GM18499 (cell line): ENCODE data around the gene PTMA.
"Not testable (repeated sequence)": the region's sequence is repeated elsewhere in the genome, so short reads cannot be mapped to it uniquely, and the experiment has no call there.

Source experiments
- ATAC-seq: cut with Tn5 transposase; IDR thresholded peaks from one replicate; pipeline ENCODE4 v1.9.1; 2021; ENCODE audit warnings: moderate number of reproducible peaks; ENCODE audit not compliant: insufficient read depth, unreplicated experiment

The PTMA gene, protein sequence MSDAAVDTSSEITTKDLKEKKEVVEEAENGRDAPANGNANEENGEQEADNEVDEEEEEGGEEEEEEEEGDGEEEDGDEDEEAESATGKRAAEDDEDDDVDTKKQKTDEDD

DNA sequence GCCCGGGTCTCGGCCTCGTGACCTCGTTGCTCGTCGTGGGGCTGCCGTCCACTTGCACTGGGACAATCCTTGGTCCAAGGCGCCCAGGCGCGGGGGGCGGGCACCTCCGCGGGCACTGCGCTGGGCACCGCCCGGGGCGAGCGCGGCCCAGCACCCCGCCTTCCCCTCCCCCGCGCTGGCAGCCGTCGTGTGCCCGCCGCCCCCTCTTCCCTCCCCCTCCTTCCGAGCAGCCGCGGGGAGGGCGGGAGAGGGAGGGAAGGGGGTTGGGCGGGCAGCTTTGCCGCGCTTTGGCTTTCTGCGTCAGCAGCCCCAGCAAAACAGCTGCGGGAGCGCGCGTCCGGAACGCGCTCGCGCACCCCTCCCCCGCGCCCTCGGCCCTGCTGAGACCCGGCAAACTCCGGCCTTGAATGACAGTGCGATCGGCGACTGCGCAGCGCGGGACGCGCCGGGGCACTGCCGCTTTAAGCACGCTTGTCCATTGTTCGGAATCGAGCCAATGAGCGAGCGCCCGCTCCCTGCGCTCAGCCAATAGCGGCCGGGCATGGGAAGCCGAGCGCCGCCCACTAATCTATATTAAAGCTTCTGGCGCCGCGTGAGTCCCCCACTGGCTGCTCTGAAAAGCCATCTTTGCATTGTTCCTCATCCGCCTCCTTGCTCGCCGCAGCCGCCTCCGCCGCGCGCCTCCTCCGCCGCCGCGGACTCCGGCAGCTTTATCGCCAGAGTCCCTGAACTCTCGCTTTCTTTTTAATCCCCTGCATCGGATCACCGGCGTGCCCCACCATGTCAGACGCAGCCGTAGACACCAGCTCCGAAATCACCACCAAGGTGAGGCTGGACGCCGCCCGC lies at the start of gene PTMA:
PTMA (plus strand) TSS at position 599 of the 846 bp plus-strand sequence; CDS start at position 781, 182 bp downstream.
- ATAC-seq, result peak; percentile 35

DNA sequence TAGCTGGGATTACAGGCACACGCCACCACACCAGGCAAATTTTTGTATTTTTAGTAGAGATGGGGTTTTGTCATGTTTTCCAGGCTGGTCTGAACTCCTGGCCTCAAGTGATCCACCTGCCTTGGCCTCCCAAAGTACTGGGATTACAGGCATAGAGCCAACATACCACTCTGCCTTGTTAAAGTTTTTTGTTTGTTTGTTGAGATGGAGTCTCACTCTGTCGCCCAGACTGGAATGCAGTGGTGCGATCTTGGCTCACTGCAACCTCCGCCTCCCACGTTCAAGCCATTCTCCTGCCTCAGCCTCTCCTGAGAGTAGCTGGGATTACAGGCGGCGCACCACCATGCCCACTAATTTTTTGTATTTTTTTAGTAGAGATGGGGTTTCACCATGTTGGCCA lies 48.3 kb upstream of the PTMA start:
- not testable (repeated sequence) for ATAC-seq

GRCh38 chr2:231660860-231661259 lies 47.5 kb upstream of the PTMA start:
- no peak for ATAC-seq

DNA sequence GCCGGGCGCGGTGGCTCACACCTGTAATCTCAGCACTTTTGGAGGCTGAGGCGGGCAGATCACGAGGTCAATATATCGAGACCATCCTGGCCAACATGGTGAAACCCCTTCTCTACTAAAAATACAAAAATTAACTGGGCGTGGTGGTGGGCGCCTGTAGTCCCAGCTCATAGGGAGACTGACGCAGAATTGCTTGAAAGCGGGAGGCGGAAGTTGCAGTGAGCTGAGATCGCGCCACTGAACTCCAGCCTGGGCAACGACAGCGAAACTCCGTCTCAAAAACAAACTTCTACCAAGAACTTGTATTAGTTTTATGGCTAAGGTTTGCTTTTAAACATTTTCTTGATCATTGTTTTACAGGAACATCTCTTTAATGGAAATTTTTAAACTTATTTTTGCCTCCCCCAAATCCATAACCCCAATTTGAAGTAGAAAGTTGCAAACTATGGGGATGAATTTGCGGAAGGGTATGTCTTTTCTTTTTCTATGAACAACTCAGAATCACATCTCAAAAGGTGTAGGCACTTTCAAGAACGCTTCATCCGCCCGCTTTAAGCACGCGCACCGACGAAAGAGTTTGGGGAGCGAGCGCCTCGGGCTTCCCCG lies 46.8 kb upstream of the PTMA start:
- ATAC-seq, result no peak

GRCh38 chr2:231662028-231662810 lies 46.1 kb upstream of the PTMA start:
- peak; percentile 47 for ATAC-seq

- ATAC-seq, result peak; percentile 11
These were observed 45.4 kb upstream of the PTMA start for GRCh38 chr2:231662811-231663457.

DNA sequence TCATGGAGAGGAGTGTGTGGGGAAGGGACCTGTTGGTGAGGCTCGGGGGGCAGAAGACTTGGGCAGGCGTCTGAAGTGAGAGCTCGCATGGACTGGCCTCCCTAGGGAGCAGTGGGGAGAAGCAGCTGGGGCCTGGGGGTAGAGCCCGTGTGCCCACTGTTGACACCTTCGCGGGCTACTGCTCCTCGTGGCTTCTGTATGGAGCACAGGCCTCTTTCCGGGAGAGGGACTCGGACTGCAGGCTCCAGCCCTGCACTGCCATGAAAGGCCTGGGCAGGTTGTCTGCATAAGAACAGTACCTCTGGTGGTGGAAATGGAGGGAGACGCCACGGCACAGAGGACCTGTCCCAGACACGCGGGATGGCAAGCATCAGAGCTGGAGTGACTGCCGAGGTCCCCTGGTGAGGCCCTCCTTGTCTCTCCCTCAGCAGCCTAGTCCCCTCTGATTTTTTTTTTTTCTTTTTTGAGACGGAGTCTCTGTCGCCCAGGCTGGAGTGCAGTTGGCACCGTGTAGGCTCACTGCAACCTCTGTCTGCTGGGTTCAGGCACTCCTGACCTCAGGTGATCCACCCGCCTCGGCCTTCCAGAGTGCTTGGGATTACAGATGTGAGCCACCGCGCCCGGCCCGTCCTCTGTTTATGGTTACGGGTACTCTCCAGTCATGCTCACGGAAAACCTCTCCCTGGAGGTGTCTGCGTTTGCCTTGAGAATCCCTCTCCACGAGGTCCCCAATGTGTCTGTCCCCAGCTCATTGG lies 44.7 kb upstream of the PTMA start:
- ATAC-seq, result no peak

DNA sequence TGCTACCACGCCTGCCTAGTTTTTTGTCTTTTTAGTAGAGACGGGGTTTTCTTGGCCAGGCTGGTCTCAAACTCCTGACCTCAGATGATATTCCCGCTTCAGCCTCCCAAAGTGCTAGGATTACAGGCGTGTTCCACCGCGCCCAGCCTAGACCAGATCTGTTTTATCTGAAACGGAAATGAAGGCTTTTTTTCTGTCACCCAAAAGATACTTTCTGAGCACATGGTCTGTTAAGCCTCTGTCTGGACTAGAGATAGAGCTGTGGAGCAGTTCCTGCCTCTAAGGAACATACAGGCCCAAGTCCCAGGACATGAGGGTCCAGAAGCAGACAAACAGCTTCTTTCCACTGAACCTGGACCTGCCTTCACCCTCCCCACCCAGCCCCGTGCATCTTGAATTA lies 43.6 kb upstream of the PTMA start:
- no peak for ATAC-seq

DNA sequence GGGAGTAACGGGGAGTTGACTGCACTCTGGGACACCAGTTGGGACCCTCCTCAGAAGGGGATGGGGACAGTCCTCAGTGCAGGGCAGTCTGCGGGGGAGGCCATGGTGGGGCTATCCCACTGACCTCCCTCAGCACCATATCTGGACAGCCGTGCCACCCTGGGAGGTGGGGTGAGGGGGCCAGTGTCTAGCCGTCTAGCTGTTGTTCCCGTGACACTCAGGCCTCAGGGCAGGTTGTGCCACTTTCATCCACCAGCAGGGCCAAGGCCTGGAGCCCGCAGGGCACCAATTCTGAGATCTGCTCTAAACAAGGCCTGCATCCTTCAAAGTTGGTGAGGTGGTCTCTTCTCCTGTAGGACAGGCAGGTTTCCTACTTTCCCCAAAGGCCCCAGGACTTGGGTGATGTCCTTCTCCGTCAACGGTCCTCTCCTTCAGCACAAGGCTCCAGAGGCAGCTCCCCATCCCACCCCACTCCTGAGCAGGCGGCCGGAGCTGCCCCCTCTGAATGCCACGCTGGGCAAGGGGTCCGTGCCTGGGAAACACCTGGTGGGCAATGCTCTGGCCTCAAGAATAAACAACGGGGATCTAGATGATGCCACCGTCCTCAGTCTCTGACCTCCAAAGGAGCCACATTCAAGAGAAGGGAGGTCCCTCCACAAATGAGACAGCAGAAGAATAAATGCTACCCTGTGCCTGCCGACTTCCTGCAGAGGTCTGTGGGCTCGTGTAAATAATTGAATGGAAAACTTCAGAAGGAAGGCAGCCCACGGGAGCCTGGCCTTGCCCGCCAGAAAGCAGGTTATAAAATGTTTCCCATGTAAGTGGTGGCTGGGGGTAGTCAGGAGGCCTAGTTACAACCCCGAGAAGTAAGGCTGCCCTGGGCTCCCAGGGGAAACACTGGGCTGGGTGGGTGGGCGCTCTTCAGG lies 42.8 kb upstream of the PTMA start:
- ATAC-seq, result no peak

DNA sequence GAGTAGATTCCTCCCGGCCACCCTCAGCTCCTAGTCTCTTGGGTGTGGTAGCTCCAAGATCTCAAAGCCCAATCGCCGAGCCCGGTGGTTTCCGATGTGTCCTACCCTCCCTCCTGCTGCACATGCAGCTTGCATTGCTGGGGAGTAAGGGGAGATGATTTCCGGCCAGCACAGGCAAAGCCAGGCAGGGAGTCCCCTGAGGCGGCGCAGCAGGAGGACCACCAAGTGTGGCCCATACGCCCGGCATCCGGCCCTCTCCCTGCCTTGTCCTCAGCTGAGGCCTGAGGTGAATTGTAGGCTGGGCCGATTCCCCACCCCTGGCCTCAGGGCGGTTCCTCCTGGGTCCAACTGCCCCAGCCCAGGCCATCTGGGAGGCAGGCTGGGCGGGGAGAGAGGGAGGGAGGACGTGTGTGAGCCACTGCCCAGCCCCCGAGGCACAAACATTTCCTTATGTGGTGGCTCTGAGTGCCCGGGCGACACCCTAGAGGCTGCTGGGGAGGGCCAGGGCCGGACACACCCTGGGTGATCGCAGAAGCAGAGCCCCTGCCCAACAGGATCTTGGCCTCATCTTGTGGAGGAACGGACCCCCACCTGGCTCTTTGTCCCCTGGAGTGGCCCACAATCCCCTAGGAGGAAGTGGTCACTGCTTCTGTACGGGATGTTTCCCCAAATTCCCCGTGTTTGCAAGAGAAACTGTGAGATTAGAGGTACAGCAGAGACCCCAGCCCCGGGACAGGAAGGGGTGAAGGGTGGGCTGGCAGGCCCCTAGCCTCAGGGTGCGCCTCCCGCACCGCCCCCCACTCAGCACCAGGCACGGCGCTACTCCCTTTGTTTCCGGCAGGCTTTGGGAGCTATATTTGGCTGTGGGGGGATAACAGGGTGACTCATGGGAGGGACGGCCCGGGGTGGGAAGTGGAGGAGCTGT lies 41.9 kb upstream of the PTMA start:
- ATAC-seq, result no peak

- ATAC-seq, result no peak
These were observed 41.3 kb upstream of the PTMA start for GRCh38 chr2:231667096-231667427.

DNA sequence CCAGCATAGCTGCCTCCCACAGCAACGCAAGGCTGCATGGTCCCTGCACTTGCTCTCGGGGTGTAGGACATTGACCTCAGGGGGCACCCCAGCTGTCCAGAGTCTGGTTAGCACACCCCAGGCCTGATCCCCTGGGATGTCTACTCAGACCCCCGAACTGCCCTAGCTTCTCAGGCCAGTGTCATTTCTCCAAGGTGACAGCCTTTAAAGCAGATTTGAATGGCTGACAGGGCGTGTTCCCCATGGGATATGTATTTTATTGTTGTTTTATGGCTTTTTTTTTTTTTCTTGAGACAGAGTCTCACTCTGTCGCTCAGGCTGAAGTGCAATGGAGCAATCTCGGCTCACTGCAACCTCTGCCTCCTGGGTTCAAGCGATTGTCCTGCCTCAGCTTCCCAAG lies 40.8 kb upstream of the PTMA start:
- no peak for ATAC-seq

DNA sequence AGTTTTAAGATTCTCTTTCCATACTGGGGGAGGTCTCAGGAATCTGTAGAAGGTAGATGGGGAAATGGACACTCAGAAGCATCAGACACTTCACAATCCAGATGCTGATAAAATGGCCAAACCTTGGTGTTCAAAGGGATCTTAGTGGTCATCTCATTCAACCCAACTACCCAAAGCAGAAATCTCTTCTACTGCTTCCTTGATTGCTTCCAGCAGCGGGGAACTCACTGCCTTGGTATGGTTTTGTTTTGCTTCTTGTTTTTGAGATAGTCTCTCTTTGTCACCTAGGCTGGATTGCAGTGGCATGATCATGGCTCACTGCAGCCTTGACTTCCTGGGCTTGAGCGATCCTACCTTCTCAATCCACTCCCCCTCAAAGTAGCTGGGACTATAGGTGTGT lies 39.3 kb upstream of the PTMA start:
- no peak for ATAC-seq

GRCh38 chr2:231671270-231672050 lies 36.9 kb upstream of the PTMA start:
- no peak for ATAC-seq

- ATAC-seq, result peak; percentile 41
These were observed 35.5 kb upstream of the PTMA start for GRCh38 chr2:231672617-231673347.

DNA sequence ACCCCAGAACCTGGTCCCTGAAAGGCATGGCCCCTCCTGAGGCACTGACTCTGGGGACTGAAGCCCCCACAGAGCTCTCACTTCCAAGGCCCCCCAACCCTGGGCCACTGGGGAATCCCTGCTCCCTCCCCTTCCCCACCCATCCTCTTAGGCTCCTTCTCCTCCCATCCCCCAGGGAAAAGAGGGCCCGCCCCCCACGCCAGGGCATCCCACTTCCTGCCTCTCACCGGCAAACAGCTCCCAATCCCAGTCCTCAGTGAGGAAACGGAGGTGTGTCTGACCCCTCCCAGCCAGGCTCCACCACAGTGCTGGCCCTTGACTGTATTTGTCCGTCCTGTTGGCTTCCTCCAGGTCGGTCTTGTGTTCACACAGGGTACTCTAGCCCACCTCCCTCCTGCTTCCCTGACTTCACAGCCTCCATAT lies 35.0 kb upstream of the PTMA start:
- ATAC-seq, result no peak
